Keratinocyte (primary cell): ENCODE results near the gene DCAF15. TPM values are rescaled to one million over a fixed set of nuclear protein-coding genes. Genes with fewer than 3 reads are reported as not detected.
A peak's percentile ranks its signal among the peaks of the same experiment; 100 is the strongest.

Experiments used
- DNase-seq: peaks from one replicate; pipeline ENCODE4 v3.0.0-alpha.2; 2011; ENCODE audit warnings: low read depth, missing footprints, low spot score
- FAIRE-seq: peaks from 2 replicates; lab custom pipeline; 2011; peaks lifted over from hg19 to GRCh38; lab: Jason Lieb, UNC
- H2AFZ ChIP-seq: 2 replicates; pipeline ENCODE4 v1.6.0; 2012; ENCODE audit warnings: low read length, control low read depth, inconsistent platforms; ENCODE audit not compliant: control insufficient read depth
- H3K27ac ChIP-seq: 2 replicates; pipeline ENCODE4 v1.5.1; 2011; ENCODE audit warnings: low read length; ENCODE audit not compliant: control insufficient read depth, insufficient read depth
- H3K27me3 ChIP-seq: 3 replicates; pipeline ENCODE4 v1.6.0; 2011; ENCODE audit warnings: low read length; ENCODE audit not compliant: control insufficient read depth, insufficient read depth; ENCODE audit errors: extremely low read depth
- H3K36me3 ChIP-seq, 2 experiments: 2 replicates in 1 of 2; 3 replicates in 1 of 2; pipeline ENCODE4 v1.5.1; 2011; ENCODE audit warnings: low read length in 2 of 2, mild to moderate bottlenecking in 1 of 2; ENCODE audit not compliant: control insufficient read depth in 2 of 2, insufficient read depth in 2 of 2; ENCODE audit errors: extremely low read depth in 1 of 2
- H3K4me1 ChIP-seq: 3 replicates; pipeline ENCODE4 v1.5.1; 2011; ENCODE audit warnings: low read length; ENCODE audit not compliant: control insufficient read depth, insufficient read depth; ENCODE audit errors: extremely low read depth
- H3K4me2 ChIP-seq: 3 replicates; pipeline ENCODE4 v1.6.0; 2011; ENCODE audit warnings: low read depth, low read length; ENCODE audit not compliant: control insufficient read depth, insufficient read depth; ENCODE audit errors: extremely low read depth
- H3K4me3 ChIP-seq, 3 experiments: fragments of 200-600 bp in 1 of 3; sonication (generic) in 1 of 3; 2 replicates in 2 of 3; 3 replicates in 1 of 3; pipeline ENCODE4 v1.5.1; 2011 to 2016; ENCODE audit warnings: low read length in 3 of 3, mild to moderate bottlenecking in 3 of 3, control low read depth in 2 of 3, inconsistent platforms in 1 of 3, low read depth in 1 of 3, mixed read lengths in 1 of 3, mixed run types in 1 of 3, moderate library complexity in 1 of 3; ENCODE audit not compliant: control insufficient read depth in 2 of 3, insufficient read depth in 2 of 3; ENCODE audit errors: extremely low read depth in 1 of 3
- H3K79me2 ChIP-seq: 2 replicates; pipeline ENCODE4 v1.6.0; 2012; ENCODE audit warnings: low read length; ENCODE audit not compliant: control insufficient read depth, insufficient read depth
- H3K9ac ChIP-seq: 3 replicates; pipeline ENCODE4 v1.6.0; 2011; ENCODE audit warnings: low read length; ENCODE audit not compliant: control insufficient read depth, insufficient read depth; ENCODE audit errors: extremely low read depth
- H3K9me1 ChIP-seq: 3 replicates; pipeline ENCODE4 v1.6.0; 2011; ENCODE audit warnings: low read length; ENCODE audit not compliant: control insufficient read depth, insufficient read depth; ENCODE audit errors: extremely low read depth
- H3K9me3 ChIP-seq: 2 replicates; pipeline ENCODE4 v1.5.1; 2012; ENCODE audit warnings: low read depth, low read length; ENCODE audit not compliant: control insufficient read depth
- H4K20me1 ChIP-seq: 3 replicates; pipeline ENCODE4 v1.6.0; 2011; ENCODE audit warnings: low read length; ENCODE audit not compliant: control insufficient read depth, insufficient read depth; ENCODE audit errors: extremely low read depth
- CTCF ChIP-seq, 3 experiments: IDR thresholded peaks in 1 of 3; conservative IDR thresholded peaks in 1 of 3; optimal IDR thresholded peaks in 1 of 3; 2 replicates in 2 of 3; 3 replicates in 1 of 3; pipeline versions ENCODE3 to v1.5.1; 2011; ENCODE audit warnings: low read length in 3 of 3, mild to moderate bottlenecking in 3 of 3, moderate library complexity in 2 of 3, control low read depth in 1 of 3, inconsistent platforms in 1 of 3; ENCODE audit not compliant: insufficient read depth in 2 of 3; ENCODE audit errors: extremely low read depth in 1 of 3
- EZH2 ChIP-seq: IDR thresholded peaks from one replicate; pipeline ENCODE4 v1.6.1; 2012; ENCODE audit warnings: inconsistent platforms, mild to moderate bottlenecking, low read length, moderate library complexity
- dilution Hi-C: fragments of 300-500 bp; cut with MboI; formaldehyde crosslinking; loops from one replicate; pipeline ENCODE4 v1.7.0; 2020; ENCODE audit warnings: low sequenced_read_pairs; ENCODE audit not compliant: extremely low pct_ligation_motif_present
- polyA minus RNA-seq, 3 experiments: library from RNA; depleted of rRNA, polyadenylated mRNA; stranded (reverse); fragments of >200 nt; gene quantifications; 1 replicate in 1 of 3; 2 replicates in 1 of 3; 3 replicates in 1 of 3; pipeline ENCODE4 v1.2.3, GENCODE V29; 2011
- polyA plus RNA-seq, 5 experiments: library from polyadenylated mRNA; depleted of rRNA in 3 of 5; stranded (reverse) in 3 of 5; stranded (forward) in 1 of 5; unstranded in 1 of 5; fragments of >200 nt; gene quantifications; 1 replicate in 1 of 5; 2 replicates in 3 of 5; 3 replicates in 1 of 5; pipeline versions ENCODE4 v1.2.1 to v1.2.3, GENCODE V29; 2011 to 2012; ENCODE audit warnings: missing spikeins in 2 of 5, low read depth in 1 of 5, low replicate concordance in 1 of 5

Gene DCAF15
- polyA plus RNA-seq (15.1 to 22.2 TPM (median 18.7 TPM) in 3 replicates), polyA minus RNA-seq (18.4 to 36.6 TPM (median 22.3 TPM) in 3 replicates)
- polyA plus RNA-seq (2011; ENCODE audit: low read depth): 7.4 TPM
- 5.6 and 12.1 TPM in 2 replicates for polyA plus RNA-seq (2011; cell fraction: cytosol; rRNA removed)
- 41.5 and 54.4 TPM in 2 replicates for polyA plus RNA-seq (2011; cell fraction: nucleus; rRNA removed)
- polyA plus RNA-seq (2012; ENCODE audit: low replicate concordance): 18.5 and 20.1 TPM in 2 replicates
- polyA minus RNA-seq (2011; cell fraction: cytosol; rRNA and poly(A)+ RNA removed): 8.8 TPM
- polyA minus RNA-seq (2011; cell fraction: nucleus; rRNA and poly(A)+ RNA removed): 13.2 and 17.0 TPM in 2 replicates

- H3K36me3 ChIP-seq: peaks cover 12 to 21% of the 10 kb centered on the region in 2 experiments
- DNase-seq (peak; percentile 98), FAIRE-seq (peak; percentile 79)
- H3K27me3 ChIP-seq: no peaks in the 10 kb centered on the region
- H3K9me1 ChIP-seq: no peaks in the 10 kb centered on the region
- H3K79me2 ChIP-seq: peaks cover 19% of the 10 kb centered on the region
- dilution Hi-C loops: no loop called here
- no peaks in the 10 kb centered on the region for H3K9me3 ChIP-seq
- peak within 1 kb of the TSS; percentile 49 for H3K27ac ChIP-seq
- peak within 1 kb of the TSS; percentile 75 for H2AFZ ChIP-seq
- peak within 1 kb of the TSS; percentile 87 for H3K4me2 ChIP-seq
- H4K20me1 ChIP-seq: no peaks in the 10 kb centered on the region
- H3K4me3 ChIP-seq: peak within 1 kb of the TSS; percentile 62 to 99 (median 78)
- H3K9ac ChIP-seq: peak within 1 kb of the TSS; percentile 72
- H3K4me1 ChIP-seq: peaks cover 9% of the 10 kb centered on the region
- TF ChIP-seq CTCF (optimal IDR thresholded peaks at IDR 0.05 in 1 of 3, IDR thresholded peaks at IDR 0.05 in 1 of 3, conservative IDR thresholded peaks at IDR 0.05 in 1 of 3; ENCODE audit: extremely low read depth in 1 of 3, insufficient read depth in 2 of 3, low read length in 3 of 3) (no peak), EZH2 (no peak)
Measured at GRCh38 chr19:13952154-13952930, at the start of gene DCAF15. TSS of gene DCAF15 (plus strand) at chr19:13952509. CDS start at chr19:13952513, 4 bp downstream.

- no peak overlapping the region for H2AFZ ChIP-seq
- H3K36me3 ChIP-seq: no peaks in the 10 kb centered on the region
- H4K20me1 ChIP-seq: no peaks in the 10 kb centered on the region
- peaks cover 11% of the 10 kb centered on the region for H3K4me1 ChIP-seq
- no peak overlapping the region for H3K9ac ChIP-seq
- H3K79me2 ChIP-seq: peaks cover 5% of the 10 kb centered on the region
- TF ChIP-seq EZH2: no peak
- TF ChIP-seq CTCF (optimal IDR thresholded peaks at IDR 0.05 in 1 of 3, IDR thresholded peaks at IDR 0.05 in 1 of 3, conservative IDR thresholded peaks at IDR 0.05 in 1 of 3; ENCODE audit: extremely low read depth in 1 of 3, insufficient read depth in 2 of 3, low read length in 3 of 3): peak; percentile 12 to 45 (median 24)
- no peaks in the 10 kb centered on the region for H3K9me3 ChIP-seq
- H3K9me1 ChIP-seq: peaks cover 2% of the 10 kb centered on the region
- FAIRE-seq: no peak
- H3K27me3 ChIP-seq: no peaks in the 10 kb centered on the region
- no peak overlapping the region for H3K4me2 ChIP-seq
- no peak overlapping the region for H3K4me3 ChIP-seq
- no peak overlapping the region for H3K27ac ChIP-seq
- no peak for DNase-seq
- dilution Hi-C loops: no loop called here
Measured at GRCh38 chr19:13902993-13903555, 49.2 kb upstream of the DCAF15 start.
